A549 (cell line): ENCODE measurements around the gene GOPC. TPM values are rescaled to one million over a fixed set of nuclear protein-coding genes. Genes with fewer than 3 reads are reported as not detected.
A peak's percentile ranks its signal among the peaks of the same experiment; 100 is the strongest.

Experiments
- ATAC-seq, 2 experiments: fragments of 200-7000 bp in 1 of 2; fragments of >200 bp in 1 of 2; cut with Nextera tagmentation in 1 of 2; cut with Tn5 transposase in 1 of 2; 3 replicates each; pipeline versions ENCODE4 v1.8.0 to v1.9.1; 2018 to 2020; ENCODE audit warnings: mild to moderate bottlenecking in 1 of 2, moderate library complexity in 1 of 2
- CTCF ChIA-PET: fragments of 300-600 bp; sonication (Branson Sonifier 250); formaldehyde crosslinking; extraction: SDS; loops from one replicate; lab custom pipeline; 2021; ENCODE audit warnings: antibody characterized with exemption, inconsistent platforms; lab: Yijun Ruan, JAX
- POLR2A ChIA-PET: fragments of 350-600 bp; formaldehyde crosslinking; extraction: SDS; loops from one replicate; lab custom pipeline; 2021; ENCODE audit warnings: antibody characterized with exemption, inconsistent platforms; lab: Yijun Ruan, JAX
- DNase-seq, 2 experiments: peaks; one replicate each; pipeline versions ENCODE4 v3.0.0 to v3.0.0-alpha.2; 2011 to 2016; ENCODE audit warnings: low read depth in 1 of 2, low spot score in 1 of 2
- FAIRE-seq: peaks from 2 replicates; lab custom pipeline; 2011; peaks lifted over from hg19 to GRCh38; lab: Jason Lieb, UNC
- H3K27ac ChIP-seq, 2 experiments: fragments of >200 bp; sonication (Bioruptor Twin); formaldehyde crosslinking; 3 replicates each; pipeline ENCODE4 v1.5.1; 2016 to 2017
- H3K4me1 ChIP-seq: fragments of >200 bp; sonication (Bioruptor Twin); formaldehyde crosslinking; 3 replicates; pipeline ENCODE4 v1.6.1; 2016
- H3K4me2 ChIP-seq: fragments of >200 bp; sonication (Bioruptor Twin); formaldehyde crosslinking; 3 replicates; pipeline ENCODE4 v1.6.1; 2016
- H3K4me3 ChIP-seq: fragments of >200 bp; sonication (Bioruptor Twin); formaldehyde crosslinking; 3 replicates; pipeline ENCODE4 v1.5.1; 2016
- H3K9me3 ChIP-seq: fragments of >200 bp; sonication (Bioruptor Twin); formaldehyde crosslinking; 3 replicates; pipeline ENCODE4 v1.6.1; 2016
- CBX8 ChIP-seq: fragments of 200-600 bp; sonication (generic); IDR thresholded peaks from 2 replicates; pipeline ENCODE4 v1.6.1; 2016
- CEBPB ChIP-seq, 2 experiments: fragments of >200 bp in 1 of 2; sonication (Bioruptor Twin) in 1 of 2; formaldehyde crosslinking in 1 of 2; IDR thresholded peaks; 2 replicates each; pipeline ENCODE4 v1.6.1; 2012 to 2016
- CHD4 ChIP-seq: fragments of 200-600 bp; sonication (generic); IDR thresholded peaks from 2 replicates; pipeline ENCODE4 v1.6.1; 2016; ENCODE audit warnings: antibody characterized with exemption, mild to moderate bottlenecking, borderline replicate concordance
- EHMT2 ChIP-seq: fragments of 200-600 bp; sonication (generic); IDR thresholded peaks from 2 replicates; pipeline ENCODE4 v1.6.1; 2016; ENCODE audit warnings: antibody characterized with exemption, low read depth, mild to moderate bottlenecking, moderate library complexity
- FOSB ChIP-seq: fragments of 250-450 bp; sonication (Bioruptor Pico); IDR thresholded peaks from 2 replicates; pipeline ENCODE4 v1.5.0; 2020; ENCODE audit warnings: mild to moderate bottlenecking, moderate library complexity
- FOSL2 ChIP-seq, 2 experiments: fragments of 450-650 bp in 1 of 2; fragments of >200 bp in 1 of 2; sonication (Bioruptor Twin) in 1 of 2; formaldehyde crosslinking; IDR thresholded peaks; 2 replicates each; pipeline versions ENCODE4 v1.5.0 to v1.6.1; 2016 to 2020; ENCODE audit warnings: mild to moderate bottlenecking in 1 of 2, moderate library complexity in 1 of 2
- HOXB13 ChIP-seq: fragments of 250-450 bp; sonication (Bioruptor Pico); IDR thresholded peaks from 2 replicates; pipeline ENCODE4 v1.5.0; 2020; ENCODE audit warnings: low read depth, mild to moderate bottlenecking, moderate library complexity
- JUN ChIP-seq, 2 experiments: fragments of >200 bp; sonication (Bioruptor Twin); formaldehyde crosslinking; IDR thresholded peaks; 2 replicates in 1 of 2; 3 replicates in 1 of 2; pipeline ENCODE4 v1.6.1; 2016 to 2017
- KDM1A ChIP-seq: fragments of 200-600 bp; sonication (generic); IDR thresholded peaks from 2 replicates; pipeline ENCODE4 v1.6.1; 2016; ENCODE audit warnings: low read depth, mild to moderate bottlenecking
- MAFK ChIP-seq: fragments of 450-650 bp; IDR thresholded peaks from 2 replicates; pipeline ENCODE4 v1.6.1; 2014; ENCODE audit not compliant: partially characterized antibody
- MYC ChIP-seq: IDR thresholded peaks from 2 replicates; pipeline ENCODE4 v1.6.1; 2012; ENCODE audit warnings: mild to moderate bottlenecking, inconsistent platforms, low read length, improper control_type of control experiment, borderline replicate concordance
- NFE2L2 ChIP-seq: fragments of 150-350 bp; conservative IDR thresholded peaks from 2 replicates; pipeline ENCODE4 v1.6.1; 2014; ENCODE audit warnings: low read length
- NPAS2 ChIP-seq: fragments of 250-450 bp; sonication (Bioruptor Pico); IDR thresholded peaks from 2 replicates; pipeline ENCODE4 v1.8.0; 2022; ENCODE audit warnings: mild to moderate bottlenecking, moderate library complexity, borderline replicate concordance
- NR3C1 ChIP-seq: fragments of >200 bp; sonication (Bioruptor Twin); formaldehyde crosslinking; IDR thresholded peaks from 3 replicates; pipeline ENCODE4 v1.6.1; 2017
- PHF8 ChIP-seq: fragments of 200-600 bp; sonication (generic); IDR thresholded peaks from 2 replicates; pipeline ENCODE4 v1.6.1; 2016; ENCODE audit warnings: low read depth, mild to moderate bottlenecking, antibody characterized with exemption, moderate library complexity, borderline replicate concordance
- POLR2AphosphoS2 ChIP-seq: conservative IDR thresholded peaks from 2 replicates; pipeline ENCODE4 v1.6.1; 2012; ENCODE audit warnings: low read length, improper control_type of control experiment, inconsistent platforms
- RARB ChIP-seq: fragments of 250-450 bp; sonication (Bioruptor Pico); IDR thresholded peaks from 2 replicates; pipeline ENCODE4 v1.8.0; 2021; ENCODE audit warnings: mild to moderate bottlenecking, moderate library complexity
- RNF2 ChIP-seq: fragments of 200-600 bp; sonication (generic); IDR thresholded peaks from 2 replicates; pipeline ENCODE4 v1.6.1; 2016; ENCODE audit warnings: low read depth, mild to moderate bottlenecking, antibody characterized with exemption, moderate library complexity, borderline replicate concordance
- TFCP2L1 ChIP-seq: fragments of 250-450 bp; sonication (Bioruptor Pico); IDR thresholded peaks from 2 replicates; pipeline ENCODE4 v1.5.0; 2021; ENCODE audit warnings: mild to moderate bottlenecking
- ZC3H11A ChIP-seq: fragments of 450-650 bp; IDR thresholded peaks from 2 replicates; pipeline ENCODE4 v1.6.1; 2014; ENCODE audit warnings: antibody characterized with exemption, mild to moderate bottlenecking
- WGBS: methylation state at CpG from one replicate; pipeline ENCODE4 v1.1.6; 2017; ENCODE audit errors: missing lambda C conversion rate; 5-methylcytosine and 5-hydroxymethylcytosine counted together
- polyA plus RNA-seq, 4 experiments: library from polyadenylated mRNA; depleted of rRNA in 3 of 4; stranded (reverse); fragments of >200 nt; fragmentation: RNase III in 1 of 4; extraction: RNeasy Plus Mini Kit Qiagen cat#74134 plus additional on column Dnase treatment in 1 of 4; gene quantifications; 2 replicates in 3 of 4; 3 replicates in 1 of 4; pipeline ENCODE4 v1.2.3, GENCODE V29; 2011 to 2017
- TF ChIP-seq, protein P1 (sequence below): IDR thresholded peaks from 2 replicates; pipeline ENCODE4 v1.6.1; 2012
- TF ChIP-seq, protein P2 (sequence below): fragments of 200-600 bp; sonication (generic); IDR thresholded peaks from 2 replicates; pipeline ENCODE4 v1.6.1; 2016; ENCODE audit warnings: antibody characterized with exemption, mild to moderate bottlenecking, moderate library complexity

GOPC gene
- polyA plus RNA-seq, 2 of the 4 experiments (the other 2 are of a cell fraction) = 33.0 to 38.9 TPM

DNA sequence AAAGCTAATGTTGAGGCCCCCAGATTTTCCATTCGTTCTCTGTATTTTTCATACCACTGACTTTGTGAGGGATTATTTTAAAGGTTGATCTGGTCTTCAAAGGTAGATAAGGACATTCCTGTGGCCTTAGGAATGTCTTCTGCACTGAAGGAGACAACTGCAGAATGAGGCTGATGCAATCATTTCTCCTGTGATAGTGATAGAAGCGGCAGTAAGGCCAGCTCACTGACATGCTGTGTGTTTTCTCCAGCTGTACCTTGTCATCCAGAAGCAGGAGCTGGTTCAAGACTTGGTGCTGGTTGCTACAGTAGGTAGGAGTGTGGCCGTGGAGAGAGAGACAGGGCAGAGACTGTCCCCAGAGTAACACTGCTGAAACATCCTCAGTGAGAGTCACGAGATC lies 66.0 kb downstream of the GOPC start:
- FAIRE-seq = no peak
- no peak for DNase-seq
- POLR2A ChIA-PET = no interaction called here
- peak overlapping the region; percentile 69 to 80 for H3K27ac ChIP-seq
- 80% methylated on average over 4 of the region's 4 CpGs for WGBS
- H3K4me1 ChIP-seq = peaks cover 53% of the 10 kb centered on the region
- H3K9me3 ChIP-seq = no peaks in the 10 kb centered on the region
- CTCF ChIA-PET = interaction anchor here (0.8 to 1.7 kb wide), 3 partner anchors 9 to 53 kb away, joined by 3 to 4 read pairs (median 3); partner anchors contain the start of gene DCBLD1
- peak overlapping the region; percentile 27; the same call in 2 of the 3 replicates for H3K4me2 ChIP-seq
- 0 out of 5 replicates have a peak, but pooled peaks of 1 of the 2 experiments have one; percentile 16 for TF ChIP-seq JUN (IDR thresholded peaks at IDR 0.05)
- no peak for TF ChIP-seq TFCP2L1 (CRISPR knock-in tag)
- no peak for TF ChIP-seq CHD4
- H3K4me3 ChIP-seq = no peak overlapping the region
- ATAC-seq = peak; percentile 24 to 34; a peak in 1 of 6 replicates

DNA sequence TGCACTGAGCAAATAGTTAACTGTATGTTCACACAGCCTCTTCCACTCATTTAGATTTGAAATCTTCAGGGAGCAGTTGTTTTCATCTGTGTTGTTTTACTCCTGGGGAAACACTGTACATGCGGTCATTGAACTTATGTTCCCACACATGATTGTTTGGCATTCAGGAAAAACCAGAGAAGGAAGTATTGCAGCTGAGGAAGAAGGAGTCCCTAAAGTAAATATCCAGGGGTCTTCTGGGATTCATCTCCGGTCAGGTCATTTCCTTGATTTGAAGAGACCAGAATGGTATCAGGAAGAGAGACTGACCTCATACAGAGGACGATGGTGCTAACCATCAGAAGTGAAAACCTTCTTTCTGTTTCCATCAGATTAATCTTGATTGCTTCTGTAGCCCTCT lies 67.3 kb downstream of the GOPC start:
- ChIA-PET CTCF (interaction anchor here (0.6 to 1.4 kb wide), 2 partner anchors 52 to 74 kb away, joined by 3 to 4 read pairs; partner anchors contain the start of gene DCBLD1), POLR2A (no interaction called here)
- Histone ChIP-seq H3K4me2 (no peak overlapping the region), H3K4me3 (no peak overlapping the region), H3K9me3 (no peaks in the 10 kb centered on the region), H3K4me1 (peaks cover 52% of the 10 kb centered on the region), H3K27ac (peak overlapping the region in 1 of 2 experiments; percentile 80; a peak in 3 of 6 replicates)
- TF ChIP-seq PHF8 (no peak), RNF2 (no peak), KDM1A (no peak), ZC3H11A (no peak), MYC (no peak), POLR2AphosphoS2 (no peak), CBX8 (no peak), EHMT2 (no peak), HOXB13 (CRISPR knock-in tag) (no peak), MAFK (no peak), NR3C1 (no peak), CEBPB (IDR thresholded peaks at IDR 0.05) (no peak), NFE2L2 (no peak)
- TF ChIP-seq, protein P1, sequence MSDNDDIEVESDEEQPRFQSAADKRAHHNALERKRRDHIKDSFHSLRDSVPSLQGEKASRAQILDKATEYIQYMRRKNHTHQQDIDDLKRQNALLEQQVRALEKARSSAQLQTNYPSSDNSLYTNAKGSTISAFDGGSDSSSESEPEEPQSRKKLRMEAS = no peak
- TF ChIP-seq, protein P2, sequence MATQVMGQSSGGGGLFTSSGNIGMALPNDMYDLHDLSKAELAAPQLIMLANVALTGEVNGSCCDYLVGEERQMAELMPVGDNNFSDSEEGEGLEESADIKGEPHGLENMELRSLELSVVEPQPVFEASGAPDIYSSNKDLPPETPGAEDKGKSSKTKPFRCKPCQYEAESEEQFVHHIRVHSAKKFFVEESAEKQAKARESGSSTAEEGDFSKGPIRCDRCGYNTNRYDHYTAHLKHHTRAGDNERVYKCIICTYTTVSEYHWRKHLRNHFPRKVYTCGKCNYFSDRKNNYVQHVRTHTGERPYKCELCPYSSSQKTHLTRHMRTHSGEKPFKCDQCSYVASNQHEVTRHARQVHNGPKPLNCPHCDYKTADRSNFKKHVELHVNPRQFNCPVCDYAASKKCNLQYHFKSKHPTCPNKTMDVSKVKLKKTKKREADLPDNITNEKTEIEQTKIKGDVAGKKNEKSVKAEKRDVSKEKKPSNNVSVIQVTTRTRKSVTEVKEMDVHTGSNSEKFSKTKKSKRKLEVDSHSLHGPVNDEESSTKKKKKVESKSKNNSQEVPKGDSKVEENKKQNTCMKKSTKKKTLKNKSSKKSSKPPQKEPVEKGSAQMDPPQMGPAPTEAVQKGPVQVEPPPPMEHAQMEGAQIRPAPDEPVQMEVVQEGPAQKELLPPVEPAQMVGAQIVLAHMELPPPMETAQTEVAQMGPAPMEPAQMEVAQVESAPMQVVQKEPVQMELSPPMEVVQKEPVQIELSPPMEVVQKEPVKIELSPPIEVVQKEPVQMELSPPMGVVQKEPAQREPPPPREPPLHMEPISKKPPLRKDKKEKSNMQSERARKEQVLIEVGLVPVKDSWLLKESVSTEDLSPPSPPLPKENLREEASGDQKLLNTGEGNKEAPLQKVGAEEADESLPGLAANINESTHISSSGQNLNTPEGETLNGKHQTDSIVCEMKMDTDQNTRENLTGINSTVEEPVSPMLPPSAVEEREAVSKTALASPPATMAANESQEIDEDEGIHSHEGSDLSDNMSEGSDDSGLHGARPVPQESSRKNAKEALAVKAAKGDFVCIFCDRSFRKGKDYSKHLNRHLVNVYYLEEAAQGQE = no peak
- DNase-seq (no peak), ATAC-seq (no peak), FAIRE-seq (no peak)
- 90% methylated on average over 3 of the region's 3 CpGs for WGBS

DNA sequence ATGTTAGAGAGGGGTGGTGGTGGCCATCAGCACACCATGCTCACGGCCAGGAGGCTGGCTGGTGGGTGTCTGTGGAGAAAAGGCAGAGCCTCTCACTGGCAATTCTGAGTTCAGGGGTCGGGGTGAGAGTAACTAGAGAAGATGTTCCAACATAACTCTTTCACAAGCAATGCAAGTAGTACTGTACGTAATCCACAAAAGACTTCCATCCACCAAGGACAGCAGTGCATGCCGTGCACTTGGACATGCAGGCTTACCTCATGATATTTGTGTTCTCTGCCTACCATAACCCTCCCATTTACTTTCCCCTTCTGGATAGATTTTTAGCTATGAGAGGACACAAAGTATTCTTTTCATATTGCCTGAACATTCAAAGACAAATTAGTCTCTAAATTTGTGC lies 68.5 kb downstream of the GOPC start:
- CTCF ChIA-PET = no interaction called here
- DNase-seq = no peak
- WGBS = 89% methylated on average over 4 of the region's 4 CpGs
- TF ChIP-seq NPAS2 (CRISPR knock-in tag) (no peak), FOSL2 (IDR thresholded peaks at IDR 0.05) (no peak), FOSL2 (CRISPR knock-in tag; IDR thresholded peaks at IDR 0.05) (no peak), JUN (IDR thresholded peaks at IDR 0.05) (no peak), RARB (CRISPR knock-in tag) (no peak), FOSB (no peak)
- POLR2A ChIA-PET = no interaction called here
- no peak overlapping the region for H3K4me2 ChIP-seq
- H3K9me3 ChIP-seq = no peaks in the 10 kb centered on the region
- no peak overlapping the region for H3K4me3 ChIP-seq
- H3K27ac ChIP-seq = peak overlapping the region in 1 of 2 experiments; percentile 48; a peak in 1 of 6 replicates
- H3K4me1 ChIP-seq = peaks cover 59% of the 10 kb centered on the region
- no peak for FAIRE-seq
- ATAC-seq = no peak
